ENCODE measurements around the gene HOMER2. TPM values are rescaled to one million over a fixed set of nuclear protein-coding genes. Genes with fewer than 3 reads are reported as not detected.

HOMER2 gene
- total and polyA plus RNA-seq, 2 of the 13 experiments (the other 11 are each of a cell fraction or from before 2014, with no cell fraction given), result 12.9 to 14.1 TPM

DNA sequence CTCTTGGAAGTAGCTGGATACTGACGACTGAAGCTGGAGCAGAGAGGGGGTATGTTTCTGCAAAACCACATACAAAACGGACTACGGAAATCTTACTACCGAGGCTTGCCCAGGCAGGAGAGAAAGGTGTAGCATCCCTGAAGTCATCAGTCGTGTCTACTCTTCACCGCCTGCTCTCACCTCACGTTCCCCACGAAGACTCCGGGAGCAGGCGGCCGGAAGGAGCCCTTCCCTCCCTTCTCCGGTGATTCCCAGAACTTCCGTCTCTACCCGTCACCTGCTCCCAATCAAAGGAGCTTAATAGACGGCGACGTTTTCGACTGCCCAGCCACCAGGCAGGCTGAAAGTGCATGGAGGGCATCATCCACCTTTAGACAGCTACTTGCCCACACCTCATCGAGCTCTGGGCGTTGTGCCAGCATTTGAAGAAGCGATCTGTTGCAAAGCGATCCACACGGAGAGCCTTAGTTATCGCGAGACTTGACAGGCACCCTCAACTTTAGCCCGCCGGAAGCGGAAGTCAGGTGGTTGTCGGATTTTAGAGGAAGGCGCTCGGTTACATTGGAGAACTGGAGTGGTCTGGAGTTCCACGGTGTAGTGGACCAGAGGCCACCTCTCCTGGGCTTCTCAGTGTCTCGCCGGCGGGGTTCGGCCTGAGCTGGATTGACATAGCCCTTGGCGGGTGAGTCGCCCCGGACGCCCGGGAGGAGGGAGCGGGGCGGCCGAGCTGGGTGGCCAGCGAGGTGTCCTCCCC is 33.3 kb upstream of the HOMER2 start, which contains the start of gene RAMAC (continued):
- TF ChIP-seq, protein P1, sequence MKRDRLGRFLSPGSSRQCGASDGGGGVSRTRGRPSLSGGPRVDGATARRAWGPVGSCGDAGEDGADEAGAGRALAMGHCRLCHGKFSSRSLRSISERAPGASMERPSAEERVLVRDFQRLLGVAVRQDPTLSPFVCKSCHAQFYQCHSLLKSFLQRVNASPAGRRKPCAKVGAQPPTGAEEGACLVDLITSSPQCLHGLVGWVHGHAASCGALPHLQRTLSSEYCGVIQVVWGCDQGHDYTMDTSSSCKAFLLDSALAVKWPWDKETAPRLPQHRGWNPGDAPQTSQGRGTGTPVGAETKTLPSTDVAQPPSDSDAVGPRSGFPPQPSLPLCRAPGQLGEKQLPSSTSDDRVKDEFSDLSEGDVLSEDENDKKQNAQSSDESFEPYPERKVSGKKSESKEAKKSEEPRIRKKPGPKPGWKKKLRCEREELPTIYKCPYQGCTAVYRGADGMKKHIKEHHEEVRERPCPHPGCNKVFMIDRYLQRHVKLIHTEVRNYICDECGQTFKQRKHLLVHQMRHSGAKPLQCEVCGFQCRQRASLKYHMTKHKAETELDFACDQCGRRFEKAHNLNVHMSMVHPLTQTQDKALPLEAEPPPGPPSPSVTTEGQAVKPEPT (CRISPR knock-in tag; IDR thresholded peaks at IDR 0.05; ENCODE audit: low read depth), result peak; percentile 63; the same call in 1 of the 2 replicates
- TF ChIP-seq ZNF605 (CRISPR knock-in tag; IDR thresholded peaks at IDR 0.05) (peak; percentile 72), NPAS2 (CRISPR knock-in tag; IDR thresholded peaks at IDR 0.05; ENCODE audit: borderline replicate concordance) (no peak), SIN3A (IDR thresholded peaks at IDR 0.05; ENCODE audit: borderline replicate concordance, low read depth, low read length) (peak; percentile 75; the same call in 1 of the 2 replicates), MBNL3 (CRISPR knock-in tag; conservative IDR thresholded peaks at IDR 0.05) (0 out of 2 replicates have a peak, but pooled peaks have one; percentile 74), ZFP82 (CRISPR knock-in tag; IDR thresholded peaks at IDR 0.05; ENCODE audit: borderline replicate concordance) (no peak; the same call in 1 of the 2 replicates), ZNF768 (CRISPR knock-in tag; IDR thresholded peaks at IDR 0.05) (no peak), MYNN (CRISPR knock-in tag; IDR thresholded peaks at IDR 0.05; ENCODE audit: low read depth) (no peak), FOXJ3 (CRISPR knock-in tag; IDR thresholded peaks at IDR 0.05; ENCODE audit: borderline replicate concordance) (no peak), AGO2 (optimal IDR thresholded peaks at IDR 0.05; ENCODE audit: low read depth, low read length) (peak; percentile 47), DMAP1 (CRISPR knock-in tag; IDR thresholded peaks at IDR 0.05) (peak; percentile 90), ZNF572 (CRISPR knock-in tag; IDR thresholded peaks at IDR 0.05) (no peak), GPN1 (CRISPR knock-in tag; IDR thresholded peaks at IDR 0.05; ENCODE audit: borderline replicate concordance) (no peak), ZNF678 (CRISPR knock-in tag; IDR thresholded peaks at IDR 0.05) (no peak), ZNF430 (CRISPR knock-in tag; IDR thresholded peaks at IDR 0.05) (peak; percentile 52; the same call in 1 of the 2 replicates), PRDM4 (CRISPR knock-in tag; IDR thresholded peaks at IDR 0.05; ENCODE audit: borderline replicate concordance) (no peak), HNRNPUL1 (IDR thresholded peaks at IDR 0.05; ENCODE audit: low read depth, low read length) (no peak), LRRFIP1 (CRISPR knock-in tag; conservative IDR thresholded peaks at IDR 0.05) (no peak)
- TF ChIP-seq, protein P2, sequence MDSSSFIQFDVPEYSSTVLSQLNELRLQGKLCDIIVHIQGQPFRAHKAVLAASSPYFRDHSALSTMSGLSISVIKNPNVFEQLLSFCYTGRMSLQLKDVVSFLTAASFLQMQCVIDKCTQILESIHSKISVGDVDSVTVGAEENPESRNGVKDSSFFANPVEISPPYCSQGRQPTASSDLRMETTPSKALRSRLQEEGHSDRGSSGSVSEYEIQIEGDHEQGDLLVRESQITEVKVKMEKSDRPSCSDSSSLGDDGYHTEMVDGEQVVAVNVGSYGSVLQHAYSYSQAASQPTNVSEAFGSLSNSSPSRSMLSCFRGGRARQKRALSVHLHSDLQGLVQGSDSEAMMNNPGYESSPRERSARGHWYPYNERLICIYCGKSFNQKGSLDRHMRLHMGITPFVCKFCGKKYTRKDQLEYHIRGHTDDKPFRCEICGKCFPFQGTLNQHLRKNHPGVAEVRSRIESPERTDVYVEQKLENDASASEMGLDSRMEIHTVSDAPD (CRISPR knock-in tag; IDR thresholded peaks at IDR 0.05), result no peak
- TF ChIP-seq, protein P3, sequence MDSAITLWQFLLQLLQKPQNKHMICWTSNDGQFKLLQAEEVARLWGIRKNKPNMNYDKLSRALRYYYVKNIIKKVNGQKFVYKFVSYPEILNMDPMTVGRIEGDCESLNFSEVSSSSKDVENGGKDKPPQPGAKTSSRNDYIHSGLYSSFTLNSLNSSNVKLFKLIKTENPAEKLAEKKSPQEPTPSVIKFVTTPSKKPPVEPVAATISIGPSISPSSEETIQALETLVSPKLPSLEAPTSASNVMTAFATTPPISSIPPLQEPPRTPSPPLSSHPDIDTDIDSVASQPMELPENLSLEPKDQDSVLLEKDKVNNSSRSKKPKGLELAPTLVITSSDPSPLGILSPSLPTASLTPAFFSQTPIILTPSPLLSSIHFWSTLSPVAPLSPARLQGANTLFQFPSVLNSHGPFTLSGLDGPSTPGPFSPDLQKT (CRISPR knock-in tag; IDR thresholded peaks at IDR 0.05; ENCODE audit: borderline replicate concordance), result no peak
